HG02973 (cell line): ENCODE measurements around the gene TUBB6.

Source experiments
- ATAC-seq: cut with Tn5 transposase; IDR thresholded peaks from one replicate; pipeline ENCODE4 v1.9.1; 2021; ENCODE audit warnings: moderate library complexity; ENCODE audit not compliant: unreplicated experiment

Gene TUBB6

DNA sequence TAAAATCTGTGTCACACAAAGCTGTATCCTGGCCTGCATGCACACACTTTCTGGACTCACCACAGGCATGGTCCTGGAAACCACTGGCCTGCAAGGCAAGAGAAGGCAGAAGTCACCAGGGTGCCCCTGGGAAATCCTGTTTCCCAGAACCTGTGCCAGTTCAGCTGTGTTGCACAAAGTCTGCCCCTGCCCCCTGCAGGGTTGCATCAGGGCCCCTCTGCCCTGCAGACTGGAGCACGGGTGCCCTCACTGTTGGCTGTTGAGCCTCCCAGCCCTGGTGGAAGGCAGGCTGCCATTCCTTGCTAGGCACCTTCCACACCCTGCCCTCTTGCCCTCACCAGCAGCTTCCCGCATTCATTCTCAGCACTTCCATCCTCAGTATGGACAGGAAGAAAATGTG is 18.0 kb upstream of the TUBB6 start:
- no peak for ATAC-seq

DNA sequence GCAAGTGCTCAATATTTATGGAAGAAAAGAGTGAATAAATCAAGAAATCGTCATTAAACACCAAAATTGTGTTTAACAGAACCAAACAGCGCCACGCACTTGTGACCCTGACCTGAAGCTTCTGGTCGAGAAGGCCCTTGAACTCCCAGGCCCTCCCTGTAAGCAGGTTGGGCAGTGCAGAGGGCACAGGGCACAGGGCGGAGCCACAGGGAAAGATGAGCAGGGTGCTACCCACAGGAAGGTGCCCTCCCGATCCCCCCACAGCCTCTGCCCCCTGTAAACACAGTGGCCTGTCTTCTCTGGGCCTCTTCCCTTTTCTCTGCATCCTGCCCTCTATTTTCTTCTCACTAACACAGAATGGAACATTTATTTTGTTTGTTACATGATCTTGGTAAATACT is 16.9 kb upstream of the TUBB6 start:
- no peak for ATAC-seq

DNA sequence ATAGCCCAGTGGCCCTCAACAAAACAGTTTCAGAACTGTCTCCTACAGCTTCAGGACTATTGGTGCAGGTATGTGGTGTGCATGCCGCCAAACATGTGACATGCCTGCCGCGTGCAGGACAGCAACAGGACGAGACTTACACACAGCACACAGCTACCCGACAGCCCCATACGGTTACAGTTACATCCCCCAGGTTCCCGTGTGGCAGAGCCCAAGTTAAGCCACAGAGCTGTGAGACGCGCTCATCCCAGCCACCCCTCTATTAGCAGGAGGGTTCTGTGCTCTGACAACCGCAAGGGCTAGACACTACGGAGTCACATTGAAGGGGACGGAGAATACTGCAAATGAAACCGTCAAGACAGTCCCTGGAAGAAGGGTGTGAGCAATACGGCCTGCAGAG is 16.4 kb upstream of the TUBB6 start:
- ATAC-seq, result no peak

DNA sequence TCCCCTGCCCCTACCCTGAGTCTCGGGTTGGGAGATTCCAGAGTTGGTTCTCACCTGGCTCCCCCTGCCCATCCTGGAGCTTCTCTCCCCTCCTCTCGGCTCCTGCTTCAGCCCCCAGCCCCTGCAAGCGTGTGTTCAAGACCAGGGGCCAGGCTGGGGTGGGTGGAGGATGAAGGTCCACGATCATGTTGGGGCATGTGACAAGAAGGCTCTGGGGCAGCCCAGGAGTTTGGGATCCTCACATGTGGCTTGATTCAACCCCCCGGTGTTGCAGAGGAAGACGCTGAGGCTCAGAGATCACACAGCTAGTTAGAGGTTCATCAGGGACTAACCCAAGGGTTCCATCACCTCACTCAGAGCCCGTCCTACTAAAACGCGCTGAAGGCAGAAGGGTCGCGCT is 14.2 kb upstream of the TUBB6 start:
- no peak for ATAC-seq

DNA sequence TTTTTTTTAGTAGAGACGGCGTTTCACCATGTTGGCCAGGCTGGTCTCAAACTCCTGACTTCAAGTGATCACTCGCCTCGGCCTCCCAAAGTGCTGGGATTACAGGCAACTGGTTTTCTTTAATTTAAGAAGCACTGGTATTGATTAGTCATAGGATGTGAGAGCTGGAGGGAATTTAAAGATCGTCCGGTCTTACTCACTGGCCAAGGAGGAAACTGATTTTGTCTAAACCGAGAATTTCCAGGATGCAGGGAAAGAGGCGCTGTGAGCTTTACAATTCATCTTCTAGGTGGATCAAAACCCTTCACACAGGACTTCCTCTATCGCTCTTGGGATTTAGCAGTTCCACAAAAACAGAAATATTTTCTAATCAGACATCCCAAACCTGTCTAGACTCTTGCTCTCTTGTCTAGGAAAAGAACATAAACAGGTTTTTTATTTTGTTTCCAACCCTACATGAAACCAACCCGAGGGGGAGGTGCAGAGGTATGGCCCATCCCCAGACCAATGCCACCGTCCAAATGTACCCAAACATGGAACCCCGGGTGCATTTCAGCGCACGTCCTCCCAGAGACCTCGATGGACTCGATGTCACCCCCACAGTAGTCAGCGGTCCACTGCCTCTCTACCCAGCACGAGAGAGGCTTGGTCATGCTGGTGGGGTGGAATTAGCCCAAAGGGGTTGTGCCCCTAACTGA is 12.5 kb upstream of the TUBB6 start:
- no peak for ATAC-seq

DNA sequence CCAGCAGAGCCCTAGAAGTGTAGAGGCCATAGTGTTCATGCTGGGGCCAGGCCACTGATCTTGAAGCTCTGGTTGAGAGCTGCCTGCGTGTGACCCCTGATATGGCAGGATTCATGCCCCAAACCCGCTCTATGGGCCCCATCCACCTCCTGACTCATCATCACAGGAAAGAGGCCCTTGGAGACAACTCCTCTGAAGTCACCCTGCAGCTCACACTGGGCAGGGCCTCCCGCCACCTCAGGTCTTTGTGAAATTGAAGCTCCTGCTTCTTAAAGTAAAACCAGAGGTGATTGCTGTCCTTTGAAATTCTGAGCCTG is 12.0 kb upstream of the TUBB6 start:
- no peak for ATAC-seq

DNA sequence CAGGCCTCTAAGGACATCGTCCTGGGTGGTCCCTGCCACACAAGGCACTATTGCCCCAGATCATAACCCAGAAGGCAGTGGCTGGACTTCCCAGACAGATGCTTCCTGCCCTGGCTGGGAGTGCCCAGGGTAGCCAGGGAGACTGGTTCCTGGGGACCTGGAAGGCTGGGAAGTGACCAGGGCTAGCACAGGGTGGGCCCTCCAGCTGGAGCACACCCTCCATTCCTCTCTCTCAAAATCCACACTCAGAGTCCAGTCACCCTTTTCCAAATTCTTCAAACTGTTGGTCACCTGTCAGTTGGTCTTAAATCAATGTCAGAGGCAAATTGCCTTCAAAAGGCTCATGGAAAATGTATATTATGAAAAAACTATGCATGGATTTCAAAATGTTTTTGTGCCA is 11.6 kb upstream of the TUBB6 start:
- no peak for ATAC-seq

DNA sequence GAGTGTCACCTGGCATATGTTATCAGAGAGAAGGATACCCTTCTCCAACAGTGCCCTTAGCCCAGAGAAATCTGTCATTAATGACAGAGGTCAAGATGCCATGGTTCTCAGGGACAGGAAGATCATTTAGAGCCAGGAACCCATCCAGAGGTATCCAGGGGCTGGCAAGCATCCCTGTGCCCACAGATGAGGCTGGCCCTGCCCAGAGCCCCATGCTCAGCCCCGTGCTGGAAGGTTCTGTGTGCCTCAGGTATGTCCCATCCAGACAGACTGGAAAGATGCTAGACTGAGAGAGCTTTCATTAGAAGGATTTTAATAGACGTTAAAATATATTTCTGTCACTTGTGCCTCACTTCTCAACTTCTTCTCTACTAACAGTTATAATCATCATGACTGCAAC is 8.2 kb upstream of the TUBB6 start:
- ATAC-seq, result no peak

DNA sequence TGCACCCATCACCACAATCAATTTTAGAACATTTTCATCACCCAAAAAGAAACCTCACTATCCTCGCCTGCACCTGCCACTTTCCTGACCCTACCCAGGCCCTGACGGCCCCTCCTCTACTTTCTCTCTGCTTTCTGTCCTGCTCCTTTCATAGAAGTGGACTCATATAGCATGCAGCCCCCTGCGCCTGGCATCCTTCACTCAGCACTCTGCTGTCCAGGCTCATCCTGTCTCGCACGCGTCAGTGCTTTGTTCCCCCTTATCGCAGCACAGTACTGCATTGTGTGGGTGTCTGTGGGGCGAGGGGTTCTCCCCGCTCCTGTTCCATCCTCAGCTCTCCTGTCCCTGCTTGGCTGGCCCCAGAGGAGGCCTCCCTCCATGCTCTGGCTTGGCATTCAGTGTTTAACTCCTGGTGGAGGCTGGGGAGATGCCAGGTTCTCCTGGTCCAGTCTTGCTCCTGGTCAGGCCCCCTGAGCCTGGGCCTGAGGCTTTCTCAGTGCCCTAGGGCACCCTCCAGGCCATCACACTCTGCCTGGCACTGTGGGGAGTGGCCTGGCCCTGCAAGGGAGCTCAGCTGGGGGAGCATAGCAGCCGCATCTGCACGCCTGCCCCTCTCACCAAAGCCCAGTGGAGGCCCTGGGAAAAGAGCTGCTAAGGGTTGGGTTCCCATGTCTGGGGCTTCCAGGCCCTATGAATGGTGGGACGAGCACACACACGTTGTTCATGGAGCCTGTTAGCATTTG is 6.6 kb upstream of the TUBB6 start:
- ATAC-seq, result no peak

DNA sequence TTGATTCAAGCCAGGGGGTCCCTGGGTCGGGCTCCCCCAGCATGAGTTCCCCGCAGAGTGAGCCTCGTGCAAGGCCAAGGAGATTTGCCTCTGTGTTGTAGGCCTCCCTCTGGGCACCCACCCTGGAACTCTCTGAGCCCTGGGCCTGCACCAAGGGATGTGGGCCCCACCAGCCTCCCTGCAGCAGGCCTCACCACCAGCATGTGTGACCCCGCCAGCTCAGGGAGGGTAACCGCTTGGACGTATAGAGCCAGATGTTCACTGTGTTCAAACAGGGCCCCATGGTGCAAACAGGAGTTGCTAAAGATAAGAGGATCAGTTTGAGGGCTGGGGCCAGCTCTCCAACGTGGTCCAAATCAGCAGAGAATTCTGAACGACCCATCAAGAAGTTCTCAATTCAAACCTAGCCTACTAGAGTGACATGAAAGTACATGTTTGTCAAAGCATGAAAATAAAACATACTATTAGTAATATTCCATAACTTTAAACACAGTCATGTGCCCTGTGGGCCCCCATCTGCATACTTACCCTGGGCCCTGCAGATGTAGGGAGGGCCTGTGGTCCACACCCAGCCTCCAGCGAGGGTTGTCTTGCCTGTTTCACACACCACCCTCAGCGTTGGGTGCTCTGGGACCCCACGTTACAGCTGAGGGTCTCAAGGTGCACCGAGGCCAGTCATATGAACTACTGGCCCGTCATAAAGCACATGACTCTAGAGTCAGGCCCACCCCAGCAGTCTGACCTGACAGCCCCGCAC is 5.5 kb upstream of the TUBB6 start:
- no peak for ATAC-seq

DNA sequence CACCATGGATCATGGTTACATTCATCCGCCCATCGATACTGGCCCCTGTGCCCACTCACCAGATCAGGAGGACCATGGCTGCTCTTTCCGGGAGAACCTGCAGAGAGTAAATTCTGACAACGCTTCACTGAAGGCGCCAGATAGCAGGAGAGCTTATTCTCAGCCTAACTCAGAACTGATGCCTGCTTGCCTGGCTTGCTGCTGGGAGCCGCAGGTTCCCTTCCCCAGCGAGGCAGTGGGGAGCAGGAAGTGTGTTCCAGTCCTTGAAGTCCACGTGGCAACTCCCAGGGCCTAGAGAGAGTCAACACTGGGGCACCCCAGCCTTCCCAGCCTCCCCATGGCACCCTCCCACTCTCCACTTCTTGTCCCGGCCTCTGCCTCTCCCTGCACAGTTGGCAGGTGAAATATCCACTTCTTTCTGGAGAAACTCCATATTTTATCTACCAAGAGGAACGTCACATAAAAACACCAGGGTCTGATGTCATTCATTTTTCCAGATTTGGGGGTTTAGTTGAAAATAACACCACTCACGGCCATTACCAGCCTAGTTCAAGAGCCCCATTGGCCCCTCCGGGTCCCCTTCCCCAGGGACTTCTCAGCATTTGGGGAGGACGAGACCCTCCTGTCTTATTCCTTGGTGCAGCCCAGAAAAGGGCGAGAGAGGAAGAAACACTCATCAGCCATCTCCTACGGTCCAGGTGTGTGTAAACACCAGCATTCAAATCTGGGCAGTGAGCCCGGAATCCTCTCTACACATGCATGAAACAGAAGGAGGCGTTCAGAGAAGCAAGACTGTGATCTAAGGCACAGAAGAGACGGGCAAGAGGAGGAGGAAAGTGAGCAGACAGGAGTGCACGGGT is 3.5 kb upstream of the TUBB6 start:
- ATAC-seq, result no peak

DNA sequence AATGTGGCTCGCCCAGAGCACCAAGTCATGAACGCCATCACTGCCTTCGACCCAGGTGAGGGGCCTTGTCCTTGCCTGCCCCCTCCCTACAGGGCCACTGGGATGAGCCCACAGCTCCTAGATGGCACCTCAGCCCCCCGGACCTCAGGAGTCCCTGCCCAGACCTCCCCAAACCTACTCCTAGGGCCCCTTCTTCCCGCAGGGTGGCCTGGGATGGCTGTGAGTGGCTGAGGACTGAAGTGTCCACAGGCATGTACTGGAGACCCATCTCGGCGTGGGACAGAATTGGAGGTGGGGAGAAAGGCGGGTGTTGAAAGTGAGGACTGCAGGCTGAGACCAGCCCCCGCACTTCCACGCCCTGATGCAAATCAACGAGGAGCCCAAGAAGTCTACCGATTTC is 2.8 kb upstream of the TUBB6 start:
- no peak for ATAC-seq

DNA sequence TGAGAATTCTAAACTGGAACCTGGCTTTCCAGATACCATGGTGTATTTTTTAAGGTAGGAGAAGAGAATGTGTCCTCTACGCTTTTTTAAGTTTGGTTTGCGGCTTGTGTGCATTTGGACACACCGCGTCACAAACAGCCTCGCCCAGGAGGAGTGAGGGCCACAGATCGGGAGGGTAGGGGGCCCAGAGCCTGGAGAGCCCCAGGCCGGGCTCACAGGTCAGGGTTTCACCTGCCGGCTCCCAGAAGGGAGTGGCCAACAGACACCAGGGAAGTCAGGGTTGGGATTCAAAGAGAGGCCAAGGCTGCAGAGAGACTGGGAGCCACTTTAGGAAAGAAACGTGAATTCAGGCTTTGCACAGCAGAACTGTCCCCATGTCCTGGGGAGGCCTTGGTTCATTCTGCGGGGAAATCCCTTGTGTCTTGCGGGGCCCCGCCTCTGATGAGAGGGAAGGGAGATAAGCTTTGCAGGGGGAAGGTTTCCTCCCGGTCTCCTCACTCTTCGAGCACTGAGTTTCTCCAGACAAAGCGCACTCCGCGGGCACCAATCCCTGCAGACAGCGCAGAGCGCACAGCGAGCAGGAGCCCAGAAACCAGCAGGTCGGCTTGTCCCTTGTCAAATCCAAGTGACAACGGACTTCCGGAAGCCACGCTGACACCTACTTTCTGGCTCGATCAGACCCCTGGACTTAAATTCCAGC is 2.0 kb upstream of the TUBB6 start:
- no peak for ATAC-seq

DNA sequence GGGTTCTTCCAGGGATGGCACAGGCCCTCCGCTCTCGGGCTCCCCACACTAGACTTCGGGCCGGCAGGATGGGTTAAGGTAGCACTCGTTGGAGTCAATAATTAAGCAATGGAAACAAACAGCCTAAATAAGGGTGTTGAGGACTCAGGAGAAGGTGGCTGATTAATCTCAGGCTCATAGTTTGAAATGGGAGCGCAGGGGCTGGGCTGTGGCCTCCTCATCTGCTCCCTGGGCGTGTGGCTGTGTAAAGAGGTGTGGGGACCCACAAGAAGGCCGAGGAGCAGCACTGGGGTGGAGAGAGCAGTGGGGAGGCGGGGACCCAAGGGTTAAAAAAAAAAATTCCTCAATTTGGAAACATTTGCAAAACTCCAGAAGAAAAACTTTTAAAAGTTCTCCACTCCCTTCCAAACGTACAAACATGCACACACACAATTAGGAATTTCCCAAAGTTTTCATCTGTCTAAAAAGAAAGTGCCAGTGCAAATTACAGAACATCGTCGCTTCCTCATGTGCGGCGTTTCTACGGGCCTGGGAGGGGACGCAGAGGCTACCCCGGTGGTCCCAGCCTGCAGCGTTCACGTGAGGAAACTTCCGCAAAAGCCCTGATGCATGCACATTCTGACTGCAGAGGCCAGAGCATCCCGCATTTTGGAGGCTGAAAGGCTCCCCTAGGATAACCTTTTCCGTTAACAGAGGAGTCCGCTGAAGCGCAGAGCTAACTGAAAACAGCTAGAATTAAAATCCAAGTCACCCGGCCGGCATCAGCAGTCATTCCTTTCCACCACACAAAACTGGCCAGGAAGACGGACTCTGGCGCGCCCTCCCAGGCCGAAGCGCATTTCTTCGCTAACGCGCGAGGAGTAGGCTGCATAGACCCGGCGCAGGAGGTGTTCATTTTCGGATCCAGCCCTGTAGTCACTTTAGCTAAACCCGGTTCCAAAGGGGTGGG is 1.0 kb upstream of the TUBB6 start:
- no peak for ATAC-seq

DNA sequence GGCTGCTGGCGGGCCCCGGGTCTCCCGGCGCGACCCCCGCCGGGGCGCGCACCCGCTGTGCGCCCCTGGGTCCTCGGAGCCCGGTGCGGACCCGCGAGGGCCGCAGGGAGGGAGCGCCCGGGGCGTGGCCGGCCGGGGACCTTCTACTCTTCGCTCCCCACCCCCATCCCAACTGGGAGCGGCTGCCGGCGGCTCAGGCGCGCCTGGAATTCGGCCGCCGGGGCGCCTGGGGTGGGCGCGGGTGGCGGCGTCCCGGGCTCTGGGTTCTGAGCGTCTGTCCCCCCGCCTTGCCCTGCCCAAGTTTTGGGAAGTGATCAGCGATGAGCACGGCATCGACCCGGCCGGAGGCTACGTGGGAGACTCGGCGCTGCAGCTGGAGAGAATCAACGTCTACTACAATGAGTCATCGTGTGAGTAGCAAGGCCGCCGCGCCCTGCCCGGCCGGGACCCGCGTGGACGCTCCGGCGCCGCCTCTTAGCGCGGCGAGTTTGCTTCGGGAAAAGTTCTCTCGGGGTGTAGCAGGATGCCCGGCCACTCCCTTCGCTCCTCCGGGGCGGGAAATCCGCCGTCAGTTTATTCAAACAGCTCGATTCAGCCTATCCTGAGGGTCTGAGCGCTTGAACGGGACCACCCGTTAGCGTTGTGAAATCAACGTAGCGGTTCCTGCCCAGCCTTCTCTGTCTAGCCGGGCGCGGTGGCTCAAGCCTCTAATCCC is 502 bp downstream of the TUBB6 start:
- ATAC-seq, result peak; percentile 54

DNA sequence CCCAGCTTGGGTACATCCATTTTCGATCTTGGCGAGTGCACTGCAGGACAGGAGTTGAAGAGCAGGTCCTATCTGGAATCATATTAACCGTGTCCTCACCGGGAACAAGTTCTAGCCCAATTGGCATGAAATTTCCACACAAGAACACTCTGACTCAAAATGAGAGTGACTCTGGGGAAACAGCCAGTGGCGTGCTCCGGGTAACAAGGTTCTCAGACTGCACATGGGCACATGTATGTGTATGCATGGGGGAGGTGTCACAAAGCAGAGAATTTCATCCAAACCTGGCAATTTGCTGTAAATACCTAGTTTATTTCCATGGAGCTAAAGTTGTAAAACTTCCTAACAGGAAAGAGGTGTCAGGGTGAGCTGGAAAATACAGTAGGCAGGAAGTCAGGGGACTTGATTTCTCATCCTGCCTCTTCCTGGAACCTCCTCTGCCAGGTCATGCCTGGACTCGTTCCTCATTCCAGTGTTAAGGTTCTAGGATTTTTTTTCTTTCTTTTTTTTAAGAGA is 1.7 kb downstream of the TUBB6 start:
- no peak for ATAC-seq

DNA sequence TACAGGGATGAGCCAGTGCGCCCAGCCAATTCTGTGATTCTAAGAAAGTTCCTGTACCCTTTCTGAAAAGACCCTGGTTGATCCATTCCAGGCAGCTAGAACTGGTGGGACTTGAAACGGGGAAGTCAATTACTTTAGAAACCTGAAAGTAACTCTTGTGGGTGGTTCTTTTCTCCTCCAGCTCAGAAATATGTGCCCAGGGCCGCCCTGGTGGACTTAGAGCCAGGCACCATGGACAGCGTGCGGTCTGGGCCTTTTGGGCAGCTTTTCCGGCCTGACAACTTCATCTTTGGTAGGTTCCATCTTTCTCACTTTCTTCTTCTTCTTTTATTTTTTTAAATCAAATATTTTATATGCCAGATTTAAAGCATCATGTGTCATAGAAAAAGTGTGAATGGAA is 2.7 kb downstream of the TUBB6 start:
- ATAC-seq, result no peak

DNA sequence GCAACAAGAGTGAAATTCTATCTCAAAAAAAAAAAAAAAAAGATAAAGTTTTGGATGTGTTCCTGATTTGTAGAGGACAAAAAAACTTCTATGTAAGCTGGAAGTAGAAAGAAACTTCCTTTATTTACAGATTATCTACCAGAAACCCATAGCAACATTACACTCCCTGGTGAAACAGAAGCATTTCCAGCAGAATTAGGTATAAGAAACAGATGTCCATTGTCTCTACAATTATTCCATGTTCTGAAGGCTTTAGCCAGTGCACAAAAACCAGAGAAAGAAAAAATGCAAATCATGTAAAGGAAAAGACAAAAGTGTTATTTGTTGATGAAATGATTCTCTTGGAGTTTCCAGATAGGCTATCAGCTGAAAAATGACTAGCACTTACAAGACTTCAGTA is 4.9 kb downstream of the TUBB6 start:
- ATAC-seq, result no peak
